NCI-H1417 (cell line): ENCODE measurements around the gene WNT3.
A peak's percentile ranks its signal among the peaks of the same experiment; 100 is the strongest.
"Not testable (repeated sequence)": the region's sequence is repeated elsewhere in the genome, so short reads cannot be mapped to it uniquely, and the experiment has no call there.

ENCODE experiments used
- DNase-seq, 3 experiments: peaks; one replicate each; lab custom pipeline; 2025; lab: John Stamatoyannopoulos, UW

Gene WNT3

GRCh38 chr17:46783031-46783593 is 35.4 kb downstream of the WNT3 start:
- DNase-seq, result peak; percentile 23 to 60 (median 34)

- DNase-seq, result peak in 2 of 3 experiments; percentile 10 to 37
Observed at GRCh38 chr17:46782250-46782953, 36.1 kb downstream of the WNT3 start.

DNA sequence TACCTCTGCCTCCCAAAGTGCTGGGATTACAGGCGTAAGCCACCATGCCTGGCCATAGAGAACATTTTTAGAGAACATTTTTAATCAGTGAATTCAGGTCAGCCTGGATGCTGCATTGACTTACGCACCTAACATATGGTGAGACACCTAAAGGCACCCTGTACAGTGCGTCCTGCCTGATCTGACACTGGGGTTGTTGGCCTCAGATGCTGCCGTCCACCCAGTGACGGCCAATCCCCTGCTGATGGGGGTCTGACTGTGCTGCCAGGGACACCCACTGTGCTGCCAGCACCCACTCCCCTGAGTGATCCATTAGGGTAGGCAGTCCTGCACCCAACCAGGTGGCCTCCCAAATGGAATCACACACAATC is 38.5 kb downstream of the WNT3 start:
- DNase-seq, result no peak

- DNase-seq, result peak in 1 of 3 experiments; percentile 27
Observed at GRCh38 chr17:46777943-46778915, 40.3 kb downstream of the WNT3 start.

DNA sequence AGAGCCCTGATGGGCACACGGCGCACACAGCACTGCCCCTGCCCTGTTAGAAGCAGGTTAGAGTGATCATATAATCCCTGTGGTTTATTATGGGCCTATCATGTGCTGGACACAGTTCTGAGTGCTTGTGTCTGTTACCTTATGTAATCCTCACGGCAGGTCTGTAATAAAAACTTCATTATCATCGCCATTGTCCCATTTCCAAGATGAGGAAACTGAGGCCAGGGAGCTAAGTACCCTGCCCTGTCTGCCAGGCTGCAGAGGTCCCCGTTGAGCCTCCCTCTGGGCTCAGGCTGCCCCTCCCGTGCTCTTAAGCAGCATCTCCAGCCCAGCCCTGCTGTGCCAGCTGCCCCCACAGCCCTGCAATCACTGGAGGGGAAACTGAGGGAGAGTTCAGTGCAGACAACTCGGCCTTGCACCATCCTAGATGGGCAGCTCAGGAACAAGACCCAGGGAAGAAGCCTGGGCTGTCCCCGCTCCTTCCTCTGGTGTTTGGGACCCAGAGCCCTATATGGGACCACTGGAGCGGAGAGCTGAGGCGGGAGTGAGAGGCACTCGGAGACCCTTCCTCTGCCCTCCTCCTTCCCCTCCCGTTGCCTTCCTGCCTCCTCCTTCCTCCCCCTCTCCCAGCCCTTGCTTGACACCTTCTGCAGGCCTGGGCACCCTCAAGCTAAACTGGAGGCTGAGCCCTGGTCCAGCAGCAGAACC is 42.0 kb downstream of the WNT3 start:
- no peak for DNase-seq

DNA sequence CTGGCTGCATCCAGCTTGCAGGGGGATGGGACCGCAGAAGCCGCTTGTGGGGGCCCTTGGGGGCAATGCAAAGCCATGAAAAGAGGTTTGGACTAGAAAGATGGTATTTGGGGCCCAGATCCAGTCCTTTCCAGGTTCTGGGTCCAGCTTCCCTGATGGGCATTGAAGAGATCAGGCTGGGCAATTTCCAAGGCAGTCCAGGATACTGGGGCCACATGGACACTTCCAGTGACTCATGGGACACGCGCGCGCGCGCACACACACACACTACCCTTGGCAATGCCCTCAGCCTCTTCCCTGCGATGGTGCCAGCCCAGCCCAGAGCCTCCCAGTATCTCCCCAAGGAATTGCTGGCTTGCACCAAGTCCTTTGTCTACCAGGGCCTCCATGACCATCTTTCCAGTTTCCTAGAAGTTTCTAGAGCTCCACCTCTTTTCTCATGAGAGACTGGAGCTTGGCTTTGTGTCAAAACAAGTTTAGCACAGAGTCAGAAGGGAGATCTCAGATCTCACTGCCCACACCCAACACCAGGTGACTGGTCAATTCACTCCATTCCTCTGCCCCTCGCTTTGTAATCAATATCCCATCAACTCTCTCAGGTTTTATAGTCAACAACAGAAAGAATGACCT is 44.3 kb downstream of the WNT3 start:
- DNase-seq, result no peak

DNA sequence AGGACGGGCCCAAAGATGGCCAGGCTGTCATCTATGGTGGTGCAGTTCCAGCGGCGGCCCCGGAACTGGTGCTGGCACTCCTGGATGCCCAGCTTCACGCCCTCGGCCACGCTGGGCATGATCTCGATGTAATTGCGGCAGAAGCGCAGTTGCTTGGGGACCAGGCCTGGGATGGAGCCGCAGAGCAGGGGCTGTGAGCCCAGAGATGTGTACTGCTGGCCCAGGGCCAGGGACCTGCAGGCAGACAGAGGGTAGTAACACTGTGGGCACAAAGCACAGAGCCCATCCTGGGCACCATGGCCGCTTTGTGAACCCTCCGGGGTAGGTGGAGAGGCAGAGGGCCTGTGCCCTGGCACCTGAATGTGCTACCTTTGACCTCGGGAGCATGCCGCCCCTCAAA is 44.8 kb downstream of the WNT3 start:
- DNase-seq, result no peak

GRCh38 chr17:46773221-46773605 is 45.3 kb downstream of the WNT3 start:
- DNase-seq, result no peak

DNA sequence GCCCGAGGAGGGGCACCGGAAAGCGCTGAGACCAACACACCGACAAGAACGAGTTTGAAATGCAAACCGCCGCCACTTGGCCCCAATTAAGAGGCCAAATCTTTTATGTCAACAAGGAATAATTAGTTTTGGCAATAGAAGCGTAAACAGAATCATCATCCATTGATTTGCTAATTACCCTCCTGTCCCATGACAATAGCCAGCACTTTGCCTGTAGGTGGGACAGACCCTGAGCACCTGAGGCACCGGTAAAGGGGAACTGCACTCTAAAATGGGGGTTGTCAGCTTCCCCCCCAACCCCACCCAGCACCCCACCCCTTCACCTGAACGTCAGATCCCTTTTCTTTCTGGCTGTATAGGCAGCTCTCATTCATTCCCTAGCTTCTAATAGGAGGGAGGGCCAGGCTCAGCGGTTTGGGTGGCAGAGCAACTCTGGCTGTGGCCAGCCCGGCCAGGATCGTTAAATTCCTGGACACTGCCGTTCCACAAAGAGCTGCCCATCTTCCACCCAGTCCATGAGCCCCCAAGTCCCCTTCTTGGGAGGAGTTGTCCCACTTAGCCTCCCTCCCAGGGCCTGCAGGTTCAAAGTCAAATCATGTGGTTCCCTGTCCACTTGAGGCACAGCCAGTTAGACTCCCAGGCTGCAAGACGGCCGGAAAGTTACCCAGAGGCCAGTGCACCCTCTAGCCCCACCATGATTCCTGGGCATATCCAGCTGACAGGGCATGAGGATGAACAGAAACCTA is 45.8 kb downstream of the WNT3 start:
- peak in 1 of 3 experiments; percentile 70 for DNase-seq

DNA sequence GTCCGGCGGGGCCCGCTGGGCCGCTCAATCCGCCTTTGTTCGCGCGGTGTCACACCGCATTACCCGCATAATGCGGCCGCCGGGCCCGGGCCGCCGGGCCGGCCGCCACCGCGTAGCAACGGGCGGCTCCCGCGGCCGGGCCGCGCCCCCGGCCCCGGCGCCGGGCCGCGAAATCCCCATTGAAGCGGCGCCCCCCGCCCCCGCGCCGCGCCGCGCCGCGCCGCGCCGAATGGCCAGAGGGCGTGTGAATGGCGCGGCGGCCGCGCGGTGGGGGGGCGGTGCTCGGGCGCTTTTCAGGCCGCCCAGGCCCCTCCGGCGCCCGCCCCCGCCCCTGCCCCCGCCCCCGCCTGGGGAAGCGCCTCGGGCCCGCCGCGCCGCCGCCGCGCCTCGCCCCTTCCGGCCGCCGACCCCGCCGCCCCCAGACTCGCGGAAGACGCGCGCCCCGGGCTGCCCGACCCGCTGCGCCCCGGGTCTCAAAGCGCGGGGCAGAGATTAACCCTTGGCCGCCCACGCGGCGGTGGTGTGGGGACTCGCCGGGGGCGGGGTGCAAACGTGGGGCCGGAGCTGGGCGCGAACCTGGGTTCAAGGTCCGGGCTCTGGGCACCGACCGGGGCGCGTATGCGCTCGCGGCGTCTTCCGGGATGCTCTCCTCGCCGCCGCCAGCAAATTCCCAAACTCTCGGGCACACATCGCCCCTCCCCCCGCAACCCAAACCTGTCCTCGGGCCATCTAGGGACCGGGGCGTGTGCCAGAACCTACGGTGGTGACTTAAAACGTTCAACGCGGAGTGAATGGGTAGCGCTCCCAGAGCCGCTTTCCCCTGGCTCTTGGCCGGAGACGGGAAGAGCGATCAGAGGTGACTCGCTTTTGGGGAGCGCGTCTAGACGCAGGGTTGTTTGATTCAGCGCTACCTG is 46.7 kb downstream of the WNT3 start:
- peak; percentile 10 to 63 (median 50) for DNase-seq

DNA sequence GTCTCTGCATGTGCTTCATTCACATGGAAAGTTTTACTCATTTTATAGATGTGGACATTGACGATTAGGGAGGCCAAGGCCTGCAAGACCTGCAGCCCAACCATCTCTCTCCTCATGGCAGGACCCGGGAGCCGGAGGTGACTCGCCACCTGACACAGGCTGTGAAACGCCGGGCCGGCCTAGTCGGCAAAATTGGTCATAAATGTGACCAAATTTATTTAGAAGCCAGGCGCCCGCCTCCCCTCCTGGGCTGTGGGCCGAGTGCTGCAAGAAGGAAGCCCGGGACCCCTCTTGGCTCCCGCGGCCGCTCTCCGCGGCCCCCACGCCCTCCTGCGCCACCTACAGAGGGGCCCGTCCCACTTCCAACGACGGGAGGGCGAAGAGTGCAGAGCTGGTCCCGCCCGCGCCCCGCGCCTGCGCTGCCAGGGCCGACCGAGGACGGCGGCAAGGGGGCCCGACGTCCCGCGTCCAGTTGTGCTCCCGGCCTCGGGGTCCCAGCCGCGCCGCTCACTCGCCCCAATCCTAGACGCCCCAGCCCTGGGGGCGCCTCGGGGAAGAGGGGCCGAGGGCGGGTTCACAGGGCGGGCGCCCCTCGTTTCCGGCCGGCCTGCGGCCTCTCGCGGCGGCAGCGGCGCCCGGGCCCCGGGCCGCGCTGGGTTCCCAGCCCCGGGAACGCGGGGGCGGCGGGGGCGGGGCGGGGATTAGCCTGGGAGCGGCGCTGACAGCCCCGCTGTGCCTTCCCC is 47.5 kb downstream of the WNT3 start:
- DNase-seq, result no peak

- no peak for DNase-seq
Observed at GRCh38 chr17:46770439-46770817, 48.1 kb downstream of the WNT3 start.

- DNase-seq, result no peak
Observed at GRCh38 chr17:46769531-46770438, 48.7 kb downstream of the WNT3 start.

- DNase-seq, result not testable (repeated sequence)
Observed at GRCh38 chr17:46768896-46769295, 49.6 kb downstream of the WNT3 start.

DNA sequence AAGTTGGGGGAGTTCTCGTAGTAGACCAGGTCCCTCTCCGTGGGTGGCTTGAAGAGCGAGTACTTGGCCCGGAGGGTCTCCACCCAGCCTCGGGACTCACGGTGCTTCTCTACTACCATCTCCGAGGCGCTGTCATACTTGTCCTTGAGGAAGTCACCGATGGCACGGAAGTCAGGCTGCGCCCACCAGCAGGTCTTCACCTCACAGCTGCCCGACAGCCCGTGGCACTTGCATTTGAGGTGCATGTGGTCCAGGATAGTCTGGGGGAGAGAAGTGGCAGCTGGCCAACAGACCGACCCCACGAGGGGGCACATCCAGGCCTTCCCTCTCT is 50.0 kb downstream of the WNT3 start:
- no peak for DNase-seq

GRCh38 chr17:46766493-46767491 is 51.7 kb downstream of the WNT3 start:
- no peak for DNase-seq

GRCh38 chr17:46765453-46765852 is 53.0 kb downstream of the WNT3 start:
- DNase-seq, result no peak
